Activated T-helper 2 cell treated with anti-CD3 and anti-CD28 coated beads, Interferon-gamma antibody, Interleukin-2, Interleukin-4, amounts not matched to agents 10 μg/mL and 5 μg/mL and 100 μg/mL, durations not matched to agents 14 hours and 24 hours and 36 hours (primary cell): Measurements from ENCODE around the gene TPO. TPM values are rescaled to one million over a fixed set of nuclear protein-coding genes. Genes with fewer than 3 reads are reported as not detected.

ENCODE experiments used
- DNase-seq: peaks from one replicate; pipeline ENCODE4 v3.0.0; 2021; ENCODE audit warnings: low spot score
- H3K27ac Mint-ChIP-seq: one replicate; pipeline ENCODE4 v1.8.0; 2021; ENCODE audit warnings: mixed read lengths
- H3K27me3 Mint-ChIP-seq: one replicate; pipeline ENCODE4 v1.8.0; 2021; ENCODE audit warnings: low read depth, mixed read lengths
- H3K36me3 Mint-ChIP-seq: one replicate; pipeline ENCODE4 v1.8.0; 2021; ENCODE audit warnings: low read depth, mixed read lengths
- H3K4me1 Mint-ChIP-seq: one replicate; pipeline ENCODE4 v1.8.0; 2021; ENCODE audit warnings: low read depth, mixed read lengths
- H3K4me3 Mint-ChIP-seq: one replicate; pipeline ENCODE4 v1.8.0; 2021; ENCODE audit warnings: low read depth, mild to moderate bottlenecking, moderate library complexity, mixed read lengths
- H3K9me3 Mint-ChIP-seq: one replicate; pipeline ENCODE4 v1.8.0; 2021; ENCODE audit warnings: mixed read lengths
- intact Hi-C: fragments of 100-400 bp; cut with micrococcal nuclease; formaldehyde crosslinking; loops from one replicate; pipeline ENCODE4 v1.15.1; 2023
- total RNA-seq: library from RNA; stranded (reverse); gene quantifications from 2 replicates; pipeline ENCODE4 v1.2.3, GENCODE V29; 2022

Gene TPO
- total RNA-seq, 1 donor from 2014 or later = not detected

GRCh38 chr2:1494906-1495305, 81.6 kb downstream of the TPO start:
- H3K9me3 Mint-ChIP-seq = no peaks in the 10 kb centered on the region
- H3K27me3 Mint-ChIP-seq = no peaks in the 10 kb centered on the region
- H3K36me3 Mint-ChIP-seq = no peaks in the 10 kb centered on the region
- intact Hi-C loops = no loop called here
- DNase-seq = no peak
- H3K27ac Mint-ChIP-seq = no peak overlapping the region
- H3K4me3 Mint-ChIP-seq = no peak overlapping the region
- no peaks in the 10 kb centered on the region for H3K4me1 Mint-ChIP-seq

DNA sequence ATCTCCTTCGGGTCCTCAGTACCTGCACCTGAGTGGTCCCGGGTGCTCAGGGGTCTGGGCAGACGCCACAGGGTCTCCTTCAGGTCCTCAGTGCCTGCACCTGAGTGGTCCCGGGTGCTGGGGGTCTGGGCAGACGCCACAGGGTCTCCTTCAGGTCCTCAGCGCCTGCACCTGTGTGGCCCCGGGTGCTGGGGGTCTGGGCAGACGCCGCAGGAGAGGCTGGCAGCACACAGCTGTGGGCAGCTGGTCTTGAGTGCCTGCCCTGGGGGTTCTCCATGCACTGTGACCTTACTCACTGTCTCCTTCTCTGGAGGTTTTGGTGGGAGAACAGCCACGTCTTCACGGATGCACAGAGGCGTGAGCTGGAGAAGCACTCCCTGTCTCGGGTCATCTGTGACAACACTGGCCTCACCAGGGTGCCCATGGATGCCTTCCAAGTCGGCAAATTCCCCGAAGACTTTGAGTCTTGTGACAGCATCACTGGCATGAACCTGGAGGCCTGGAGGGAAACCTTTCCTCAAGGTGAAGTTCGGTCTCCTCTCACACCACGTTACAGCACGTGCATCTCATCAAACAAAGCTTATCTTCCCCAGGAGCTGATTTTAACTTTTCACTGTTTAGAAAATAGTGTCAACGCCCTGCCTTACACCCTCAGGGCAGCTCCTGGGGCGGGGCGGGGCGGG, 82.6 kb downstream of the TPO start:
- Mint-ChIP-seq H3K36me3 (no peaks in the 10 kb centered on the region), H3K27me3 (no peaks in the 10 kb centered on the region), H3K4me1 (no peaks in the 10 kb centered on the region), H3K4me3 (no peak overlapping the region), H3K9me3 (no peaks in the 10 kb centered on the region), H3K27ac (no peak overlapping the region)
- DNase-seq = no peak
- intact Hi-C loops = no loop called here

GRCh38 chr2:1496359-1496821, 83.1 kb downstream of the TPO start:
- Mint-ChIP-seq H3K9me3 (no peaks in the 10 kb centered on the region), H3K4me3 (no peak overlapping the region), H3K36me3 (no peaks in the 10 kb centered on the region), H3K27me3 (no peaks in the 10 kb centered on the region), H3K27ac (no peak overlapping the region), H3K4me1 (no peaks in the 10 kb centered on the region)
- DNase-seq = no peak
- intact Hi-C loops = no loop called here

GRCh38 chr2:1497122-1497611, 83.9 kb downstream of the TPO start:
- no peak for DNase-seq
- intact Hi-C loops = no loop called here
- H3K4me3 Mint-ChIP-seq = no peak overlapping the region
- no peak overlapping the region for H3K27ac Mint-ChIP-seq
- H3K36me3 Mint-ChIP-seq = no peaks in the 10 kb centered on the region
- H3K9me3 Mint-ChIP-seq = no peaks in the 10 kb centered on the region
- no peaks in the 10 kb centered on the region for H3K4me1 Mint-ChIP-seq
- H3K27me3 Mint-ChIP-seq = no peaks in the 10 kb centered on the region

- H3K27ac Mint-ChIP-seq = no peak overlapping the region
- H3K4me1 Mint-ChIP-seq = no peaks in the 10 kb centered on the region
- H3K36me3 Mint-ChIP-seq = no peaks in the 10 kb centered on the region
- no peak overlapping the region for H3K4me3 Mint-ChIP-seq
- no peak for DNase-seq
- no peaks in the 10 kb centered on the region for H3K9me3 Mint-ChIP-seq
- intact Hi-C loops = no loop called here
- H3K27me3 Mint-ChIP-seq = no peaks in the 10 kb centered on the region
Observed at GRCh38 chr2:1498176-1498575, 84.9 kb downstream of the TPO start.

- Mint-ChIP-seq H3K4me1 (no peaks in the 10 kb centered on the region), H3K4me3 (no peak overlapping the region), H3K27me3 (no peaks in the 10 kb centered on the region), H3K36me3 (no peaks in the 10 kb centered on the region), H3K9me3 (no peaks in the 10 kb centered on the region), H3K27ac (no peak overlapping the region)
- intact Hi-C loops = no loop called here
- no peak for DNase-seq
Observed at GRCh38 chr2:1499033-1499795, 86.0 kb downstream of the TPO start.

DNA sequence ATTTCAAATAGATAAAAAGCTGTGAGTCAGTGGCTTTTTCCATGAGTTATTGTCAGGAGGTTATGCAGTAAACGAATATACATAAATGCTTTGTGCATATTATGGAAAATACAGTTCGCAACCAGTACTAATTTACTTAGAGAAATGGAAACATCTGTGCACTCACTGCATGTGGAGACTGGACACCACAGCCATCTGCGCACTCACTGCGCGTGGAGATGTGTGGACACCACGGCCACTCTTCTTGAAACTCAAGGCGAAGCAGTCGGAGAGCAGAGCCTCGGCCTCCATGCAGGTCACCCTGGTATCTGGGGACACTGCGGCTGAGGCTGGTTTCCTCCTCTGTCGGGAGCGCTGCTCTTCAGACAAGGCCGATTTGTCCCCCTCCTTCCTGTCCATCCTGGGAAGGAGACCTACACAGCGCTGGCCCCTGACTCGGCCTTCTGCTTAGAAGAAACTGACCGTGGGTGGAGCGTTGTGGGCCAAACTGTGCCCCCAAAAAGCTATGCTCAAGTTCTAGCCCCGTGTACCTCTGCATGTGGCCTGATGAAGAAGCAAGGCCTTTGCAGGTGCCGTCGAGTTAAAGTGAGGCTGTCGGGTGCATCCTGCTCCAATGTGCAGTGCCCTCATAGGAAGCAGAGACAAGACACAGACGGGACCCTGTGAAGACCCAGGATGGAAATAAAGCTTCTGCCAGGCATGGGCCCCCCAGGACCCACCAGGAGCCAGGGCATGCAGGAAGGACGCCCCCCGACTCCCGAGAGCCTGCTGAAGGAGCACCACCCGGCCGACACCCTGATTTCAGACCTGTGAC, 88.0 kb downstream of the TPO start:
- H3K27ac Mint-ChIP-seq = no peak overlapping the region

GRCh38 chr2:1501991-1502390, 88.7 kb downstream of the TPO start:
- Mint-ChIP-seq H3K27me3 (no peaks in the 10 kb centered on the region), H3K4me3 (no peak overlapping the region), H3K27ac (no peak overlapping the region), H3K36me3 (no peaks in the 10 kb centered on the region), H3K4me1 (no peaks in the 10 kb centered on the region), H3K9me3 (no peaks in the 10 kb centered on the region)
- intact Hi-C loops = no loop called here
- DNase-seq = no peak

More for the DNA sequence above, 88.0 kb downstream of the TPO start:
- no peaks in the 10 kb centered on the region for H3K4me1 Mint-ChIP-seq
- no peak overlapping the region for H3K4me3 Mint-ChIP-seq
- intact Hi-C loops = no loop called here
- H3K27me3 Mint-ChIP-seq = no peaks in the 10 kb centered on the region
- H3K36me3 Mint-ChIP-seq = no peaks in the 10 kb centered on the region
- no peak for DNase-seq
- no peaks in the 10 kb centered on the region for H3K9me3 Mint-ChIP-seq

- Mint-ChIP-seq H3K27me3 (no peaks in the 10 kb centered on the region), H3K4me1 (no peaks in the 10 kb centered on the region), H3K27ac (no peak overlapping the region), H3K9me3 (no peaks in the 10 kb centered on the region), H3K4me3 (no peak overlapping the region), H3K36me3 (no peaks in the 10 kb centered on the region)
- intact Hi-C loops = no loop called here
- DNase-seq = no peak
Observed at GRCh38 chr2:1502891-1503304, 89.6 kb downstream of the TPO start.

- H3K27ac Mint-ChIP-seq = no peak overlapping the region
- H3K9me3 Mint-ChIP-seq = peaks cover 3% of the 10 kb centered on the region
- intact Hi-C loops = no loop called here
- no peak for DNase-seq
- H3K4me3 Mint-ChIP-seq = no peak overlapping the region
- no peaks in the 10 kb centered on the region for H3K27me3 Mint-ChIP-seq
- no peaks in the 10 kb centered on the region for H3K4me1 Mint-ChIP-seq
- H3K36me3 Mint-ChIP-seq = no peaks in the 10 kb centered on the region
Observed at GRCh38 chr2:1503471-1504310, 90.4 kb downstream of the TPO start.

- Mint-ChIP-seq H3K27ac (no peak overlapping the region), H3K27me3 (no peaks in the 10 kb centered on the region), H3K9me3 (peaks cover 8% of the 10 kb centered on the region), H3K4me3 (no peak overlapping the region), H3K36me3 (peaks cover 5% of the 10 kb centered on the region), H3K4me1 (peaks cover 6% of the 10 kb centered on the region)
- DNase-seq = no peak
- intact Hi-C loops = no loop called here
Observed at GRCh38 chr2:1504311-1504750, 91.1 kb downstream of the TPO start.

DNA sequence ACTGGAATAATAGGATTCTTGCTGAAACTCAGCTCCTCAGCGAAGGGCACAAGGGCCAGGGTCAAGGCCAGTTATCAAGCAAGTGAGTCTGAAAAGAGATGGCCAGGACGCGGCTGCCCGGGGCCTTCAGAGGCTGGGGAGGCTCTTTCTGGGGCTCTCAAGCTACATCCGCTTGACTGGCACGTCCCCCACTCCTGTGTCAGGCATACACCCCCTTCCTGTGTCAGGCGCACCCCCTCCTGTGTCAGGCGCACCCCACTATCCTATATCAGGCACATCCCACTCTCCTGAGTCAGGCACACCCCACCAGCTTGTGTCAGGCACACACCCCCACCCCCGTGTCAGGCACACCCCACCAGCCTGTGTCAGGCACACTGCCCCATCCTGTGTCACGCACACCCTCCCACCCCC, 91.8 kb downstream of the TPO start:
- Mint-ChIP-seq H3K4me3 (no peak overlapping the region), H3K36me3 (peaks cover 5% of the 10 kb centered on the region), H3K27ac (no peak overlapping the region), H3K27me3 (no peaks in the 10 kb centered on the region), H3K9me3 (peaks cover 8% of the 10 kb centered on the region), H3K4me1 (peaks cover 13% of the 10 kb centered on the region)
- DNase-seq = no peak
- intact Hi-C loops = no loop called here
